ENCODE data around the gene GNAO1. TPM values are rescaled to one million over a fixed set of nuclear protein-coding genes. Genes with fewer than 3 reads are reported as not detected.

GNAO1 gene
- polyA plus RNA-seq, 1 donor (not counting 4 experiments of a cell fraction or from before 2014, with no cell fraction given): 0.13 TPM

DNA sequence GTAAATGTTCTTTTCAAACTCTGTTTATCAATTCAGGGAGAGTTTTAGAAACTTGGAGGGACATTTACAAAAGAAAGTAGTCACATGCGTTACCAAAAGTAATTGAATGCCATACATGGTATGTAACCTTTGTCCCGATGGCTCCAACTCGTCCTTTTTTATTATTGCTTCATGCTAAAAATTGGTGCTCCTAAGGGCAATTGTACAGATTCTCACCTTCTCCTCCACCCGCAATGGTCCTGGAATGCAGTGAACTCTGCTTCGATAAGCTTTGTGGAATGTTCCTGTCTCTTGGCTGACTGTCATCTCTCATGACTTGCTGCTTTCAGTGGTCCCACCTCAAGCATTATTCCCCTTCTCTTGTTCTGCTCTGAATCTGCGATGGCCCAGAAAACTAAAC, 20.9 kb downstream of the GNAO1 start:
- FAIRE-seq (no peak), DNase-seq (ENCODE audit: low read depth, low spot score) (no peak)
- Histone ChIP-seq H3K27me3 (ENCODE audit: control insufficient read depth, extremely low read depth, insufficient read depth, low read length) (peaks cover 19% of the 10 kb centered on the region), H4K20me1 (ENCODE audit: control insufficient read depth, extremely low read depth, insufficient read depth, low read length) (no peaks in the 10 kb centered on the region), H3K79me2 (ENCODE audit: control insufficient read depth, insufficient read depth, low read length) (no peaks in the 10 kb centered on the region), H3K4me1 (ENCODE audit: control insufficient read depth, extremely low read depth, insufficient read depth, low read length) (no peaks in the 10 kb centered on the region), H3K9ac (ENCODE audit: control insufficient read depth, extremely low read depth, insufficient read depth, low read length) (no peak overlapping the region), H3K9me1 (ENCODE audit: control insufficient read depth, extremely low read depth, insufficient read depth, low read length) (no peaks in the 10 kb centered on the region), H3K9me3 (ENCODE audit: control insufficient read depth, low read depth, low read length) (no peaks in the 10 kb centered on the region), H3K4me3 (ENCODE audit: control insufficient read depth in 2 of 3, extremely low read depth in 1 of 3, insufficient read depth in 2 of 3, low read depth in 1 of 3, low read length in 3 of 3) (no peak overlapping the region), H3K4me2 (ENCODE audit: control insufficient read depth, extremely low read depth, insufficient read depth, low read depth, low read length) (no peak overlapping the region), H3K27ac (ENCODE audit: control insufficient read depth, insufficient read depth, low read length) (no peak overlapping the region), H3K36me3 (ENCODE audit: control insufficient read depth in 2 of 2, extremely low read depth in 1 of 2, insufficient read depth in 2 of 2, low read length in 2 of 2) (no peaks in the 10 kb centered on the region), H2AFZ (ENCODE audit: control insufficient read depth, low read length) (no peak overlapping the region)
- TF ChIP-seq CTCF (optimal IDR thresholded peaks at IDR 0.05 in 1 of 3, IDR thresholded peaks at IDR 0.05 in 1 of 3, conservative IDR thresholded peaks at IDR 0.05 in 1 of 3; ENCODE audit: extremely low read depth in 1 of 3, insufficient read depth in 2 of 3, low read length in 3 of 3) (no peak), EZH2 (IDR thresholded peaks at IDR 0.05; ENCODE audit: low read length) (no peak)
- dilution Hi-C loops (cut with MboI; ENCODE audit: extremely low pct_ligation_motif_present, low sequenced_read_pairs): no loop called here

DNA sequence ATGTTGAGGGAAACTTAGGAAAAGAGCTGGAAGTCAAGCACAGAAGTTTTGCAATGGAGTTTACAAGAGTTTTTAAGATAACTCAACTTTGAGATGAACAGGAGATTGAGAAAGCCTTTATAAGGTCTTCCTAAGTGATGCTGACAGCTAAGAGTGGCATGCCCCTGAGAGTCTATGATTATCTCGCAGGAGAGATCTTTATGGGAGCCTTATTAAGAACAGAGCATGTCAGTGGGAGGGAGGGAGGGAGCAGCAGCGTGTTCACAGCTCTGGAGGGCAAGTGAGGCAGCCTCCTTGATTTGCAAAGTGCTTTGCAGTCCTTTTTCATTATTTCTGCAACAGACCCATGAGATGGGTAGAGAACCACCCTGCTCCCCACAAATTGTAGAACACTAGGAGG, 30.7 kb downstream of the GNAO1 start:
- no peak overlapping the region for H3K9ac ChIP-seq (ENCODE audit: control insufficient read depth, extremely low read depth, insufficient read depth, low read length)
- TF ChIP-seq CTCF (optimal IDR thresholded peaks at IDR 0.05 in 1 of 3, IDR thresholded peaks at IDR 0.05 in 1 of 3, conservative IDR thresholded peaks at IDR 0.05 in 1 of 3; ENCODE audit: extremely low read depth in 1 of 3, insufficient read depth in 2 of 3, low read length in 3 of 3): no peak
- no peak for TF ChIP-seq EZH2 (IDR thresholded peaks at IDR 0.05; ENCODE audit: low read length)
- H3K9me1 ChIP-seq (ENCODE audit: control insufficient read depth, extremely low read depth, insufficient read depth, low read length): no peaks in the 10 kb centered on the region
- no peak overlapping the region for H3K27ac ChIP-seq (ENCODE audit: control insufficient read depth, insufficient read depth, low read length)
- H3K4me2 ChIP-seq (ENCODE audit: control insufficient read depth, extremely low read depth, insufficient read depth, low read depth, low read length): no peak overlapping the region
- peaks cover 6% of the 10 kb centered on the region for H3K27me3 ChIP-seq (ENCODE audit: control insufficient read depth, extremely low read depth, insufficient read depth, low read length)
- no peak overlapping the region for H2AFZ ChIP-seq (ENCODE audit: control insufficient read depth, low read length)
- H3K4me3 ChIP-seq (ENCODE audit: control insufficient read depth in 2 of 3, extremely low read depth in 1 of 3, insufficient read depth in 2 of 3, low read depth in 1 of 3, low read length in 3 of 3): no peak overlapping the region
- FAIRE-seq (no peak), DNase-seq (ENCODE audit: low read depth, low spot score) (no peak)
- H4K20me1 ChIP-seq (ENCODE audit: control insufficient read depth, extremely low read depth, insufficient read depth, low read length): no peaks in the 10 kb centered on the region
- no peaks in the 10 kb centered on the region for H3K4me1 ChIP-seq (ENCODE audit: control insufficient read depth, extremely low read depth, insufficient read depth, low read length)
- dilution Hi-C loops (cut with MboI; ENCODE audit: extremely low pct_ligation_motif_present, low sequenced_read_pairs): no loop called here
- H3K79me2 ChIP-seq (ENCODE audit: control insufficient read depth, insufficient read depth, low read length): no peaks in the 10 kb centered on the region
- H3K9me3 ChIP-seq (ENCODE audit: control insufficient read depth, low read depth, low read length): no peaks in the 10 kb centered on the region
- no peaks in the 10 kb centered on the region for H3K36me3 ChIP-seq (ENCODE audit: control insufficient read depth in 2 of 2, extremely low read depth in 1 of 2, insufficient read depth in 2 of 2, low read length in 2 of 2)

All from keratinocyte (primary cell).